Peyer's patch (tissue), 4 donors: ENCODE data around the gene KLLN. TPM values are rescaled to one million over a fixed set of nuclear protein-coding genes. Genes with fewer than 3 reads are reported as not detected.

Experiments
- DNase-seq, 3 donors: peaks; one replicate each; pipeline ENCODE4 v3.0.0-alpha.2; 2017 to 2019
- H3K27ac ChIP-seq, 4 donors: fragments of 200-600 bp; sonication (generic); one replicate each; pipeline ENCODE4 v1.5.1; 2016 to 2019
- H3K27me3 ChIP-seq, 2 donors: fragments of 200-600 bp; sonication (generic); one replicate each; pipeline ENCODE4 v1.5.1; 2019
- H3K36me3 ChIP-seq, 3 donors: fragments of 200-600 bp; sonication (generic); one replicate each; pipeline ENCODE4 v1.5.1; 2016 to 2019
- H3K4me1 ChIP-seq, 4 donors: fragments of 200-600 bp; sonication (generic); one replicate each; pipeline ENCODE4 v1.5.1; 2016 to 2019
- H3K4me3 ChIP-seq, 4 donors: fragments of 200-600 bp; sonication (generic); 1 replicate in 3 of 4; 2 replicates in 1 of 4; pipeline ENCODE4 v1.5.1; 2016 to 2019; ENCODE audit warnings: mild to moderate bottlenecking in 1 of 4
- H3K9me3 ChIP-seq, 4 donors: fragments of 200-600 bp; sonication (generic); one replicate each; pipeline ENCODE4 v1.5.1; 2016 to 2019; ENCODE audit warnings: mild to moderate bottlenecking in 1 of 4
- POLR2A ChIP-seq, 2 donors: fragments of 450-650 bp; IDR thresholded peaks; one replicate each; pipeline ENCODE4 v1.5.1; 2017; ENCODE audit warnings: antibody characterized with exemption in 2 of 2, mild to moderate bottlenecking in 2 of 2, moderate library complexity in 2 of 2
- total RNA-seq, 4 donors: library from RNA; depleted of rRNA; stranded (reverse); fragments of >200 nt; gene quantifications; one replicate each; pipeline ENCODE4 v1.1.0, GENCODE V29; 2016
- TF ChIP-seq, protein P1 (sequence below), 6 experiments: fragments of 450-650 bp in 4 of 6; fragments of 200-600 bp in 2 of 6; sonication (generic) in 1 of 6; IDR thresholded peaks; one replicate each; pipeline ENCODE4 v1.5.1; 2017 to 2019; ENCODE audit warnings: antibody characterized with exemption in 6 of 6, mild to moderate bottlenecking in 3 of 6, moderate library complexity in 1 of 6

Gene KLLN
- total RNA-seq, 4 donors from 2014 or later: 0.35 to 1.1 (median 0.61) TPM

DNA sequence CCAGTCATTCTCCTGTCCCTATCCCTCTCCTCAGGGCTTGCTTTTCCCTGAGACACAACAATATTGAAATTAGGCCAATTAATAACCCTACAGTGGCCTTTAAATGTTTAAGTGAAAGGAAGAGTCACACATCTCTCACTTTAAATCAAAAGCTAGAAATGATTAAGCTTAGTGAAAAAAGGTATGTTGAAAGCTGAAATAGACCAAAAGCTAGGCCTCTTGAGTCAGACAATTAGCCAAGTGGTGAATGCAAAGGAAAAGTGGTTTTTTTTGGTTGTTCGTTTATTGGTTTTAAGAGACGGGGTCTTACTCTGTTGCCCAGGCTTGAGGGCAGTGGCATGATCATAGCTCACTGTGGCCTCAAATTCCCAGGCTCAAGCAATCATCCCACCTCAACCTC lies 35.7 kb downstream of the KLLN start:
- Histone ChIP-seq H3K36me3 (no peaks in the 10 kb centered on the region), H3K27ac (no peak overlapping the region)

DNA sequence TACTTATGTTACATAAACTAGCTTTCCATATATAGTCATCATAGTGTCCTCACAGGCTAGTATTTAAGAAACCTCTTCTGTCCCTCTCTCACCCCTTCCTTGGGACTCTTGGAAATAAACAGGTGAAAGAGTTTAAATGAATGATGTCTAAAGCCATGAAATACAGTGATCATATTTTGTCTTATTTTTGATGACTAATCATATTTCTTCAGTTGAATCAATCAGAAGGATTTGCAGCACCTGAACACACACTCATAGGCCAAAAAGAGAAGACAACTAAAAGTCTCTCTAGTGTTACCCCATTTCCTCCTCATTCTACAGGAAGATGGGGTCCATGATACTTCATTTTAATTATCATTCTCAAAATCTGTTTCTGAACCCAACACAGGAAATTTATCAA lies 36.7 kb downstream of the KLLN start:
- no peaks in the 10 kb centered on the region for H3K4me1 ChIP-seq
- H3K4me3 ChIP-seq: no peak overlapping the region
- no peaks in the 10 kb centered on the region for H3K9me3 ChIP-seq
- no peaks in the 10 kb centered on the region for H3K36me3 ChIP-seq
- H3K27me3 ChIP-seq: no peaks in the 10 kb centered on the region
- DNase-seq: no peak
- no peak for TF ChIP-seq POLR2A (IDR thresholded peaks at IDR 0.05)
- TF ChIP-seq, protein P1, sequence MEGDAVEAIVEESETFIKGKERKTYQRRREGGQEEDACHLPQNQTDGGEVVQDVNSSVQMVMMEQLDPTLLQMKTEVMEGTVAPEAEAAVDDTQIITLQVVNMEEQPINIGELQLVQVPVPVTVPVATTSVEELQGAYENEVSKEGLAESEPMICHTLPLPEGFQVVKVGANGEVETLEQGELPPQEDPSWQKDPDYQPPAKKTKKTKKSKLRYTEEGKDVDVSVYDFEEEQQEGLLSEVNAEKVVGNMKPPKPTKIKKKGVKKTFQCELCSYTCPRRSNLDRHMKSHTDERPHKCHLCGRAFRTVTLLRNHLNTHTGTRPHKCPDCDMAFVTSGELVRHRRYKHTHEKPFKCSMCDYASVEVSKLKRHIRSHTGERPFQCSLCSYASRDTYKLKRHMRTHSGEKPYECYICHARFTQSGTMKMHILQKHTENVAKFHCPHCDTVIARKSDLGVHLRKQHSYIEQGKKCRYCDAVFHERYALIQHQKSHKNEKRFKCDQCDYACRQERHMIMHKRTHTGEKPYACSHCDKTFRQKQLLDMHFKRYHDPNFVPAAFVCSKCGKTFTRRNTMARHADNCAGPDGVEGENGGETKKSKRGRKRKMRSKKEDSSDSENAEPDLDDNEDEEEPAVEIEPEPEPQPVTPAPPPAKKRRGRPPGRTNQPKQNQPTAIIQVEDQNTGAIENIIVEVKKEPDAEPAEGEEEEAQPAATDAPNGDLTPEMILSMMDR (IDR thresholded peaks at IDR 0.05): no peak
- no peak overlapping the region for H3K27ac ChIP-seq

More for the DNA sequence above, 35.7 kb downstream of the KLLN start:
- Histone ChIP-seq H3K27me3 (no peaks in the 10 kb centered on the region), H3K4me3 (no peak overlapping the region), H3K9me3 (no peaks in the 10 kb centered on the region), H3K4me1 (no peaks in the 10 kb centered on the region)
- TF ChIP-seq, protein P1 (IDR thresholded peaks at IDR 0.05): no peak
- TF ChIP-seq POLR2A (IDR thresholded peaks at IDR 0.05): no peak
- no peak for DNase-seq

DNA sequence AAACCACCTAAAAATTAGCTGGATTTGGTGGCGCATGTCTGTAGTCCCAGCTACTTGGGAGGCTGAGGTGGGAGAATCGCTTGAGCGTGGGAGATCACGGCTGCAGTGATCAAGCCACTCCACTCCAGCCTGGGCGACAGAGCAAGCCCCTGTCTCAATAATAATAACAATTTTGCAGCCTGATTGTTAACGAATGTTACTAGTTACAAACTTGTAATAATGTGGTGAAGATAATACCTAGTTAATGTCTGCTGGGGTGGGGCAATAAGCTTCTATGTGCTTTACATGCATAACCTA lies 44.1 kb downstream of the KLLN start:
- DNase-seq: no peak
- Histone ChIP-seq H3K27me3 (no peaks in the 10 kb centered on the region), H3K4me3 (no peak overlapping the region), H3K4me1 (peaks cover 0 to 29% (median 2%) of the 10 kb centered on the region in 4 donors), H3K27ac (peak overlapping the region in 1 of 4 donors; percentile 86), H3K9me3 (no peaks in the 10 kb centered on the region), H3K36me3 (no peaks in the 10 kb centered on the region)
- TF ChIP-seq, protein P1 (IDR thresholded peaks at IDR 0.05): no peak
- no peak for TF ChIP-seq POLR2A (IDR thresholded peaks at IDR 0.05)

DNA sequence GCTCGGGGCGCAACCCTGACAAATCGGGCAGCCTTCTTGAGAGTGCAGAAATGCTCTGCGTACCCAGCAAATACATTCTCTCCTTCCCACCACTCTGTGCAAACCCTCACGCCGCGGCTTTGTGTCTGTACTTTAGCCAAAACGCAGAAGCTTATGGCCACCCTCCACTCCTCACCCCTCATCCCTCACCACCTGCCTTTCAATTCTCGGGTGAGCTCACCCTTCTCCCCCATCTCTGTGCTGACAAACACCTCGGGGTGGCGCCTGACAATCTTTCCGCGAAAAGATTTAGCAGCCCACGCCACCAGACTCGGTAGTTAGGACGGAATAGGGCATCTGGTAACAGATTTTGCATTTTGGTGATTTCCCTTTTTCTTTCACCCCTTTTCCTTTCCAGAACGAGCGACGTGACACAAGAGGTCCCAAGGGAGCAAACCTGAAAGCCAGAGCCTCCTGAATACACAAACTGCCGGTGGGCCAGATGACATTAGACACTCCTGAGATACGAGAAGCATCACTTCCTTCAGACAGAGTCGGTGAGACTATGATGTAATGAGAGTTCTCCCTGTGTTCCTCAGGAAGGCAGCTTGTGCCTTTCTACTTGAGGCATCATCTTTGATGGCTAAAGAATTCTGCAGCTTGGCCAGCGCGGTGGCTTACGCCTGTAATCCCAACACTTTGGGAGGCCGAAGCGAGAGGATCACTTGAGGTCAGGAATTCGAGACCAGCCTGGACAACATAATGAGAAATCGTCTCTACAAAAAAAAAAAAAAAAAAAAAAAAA lies 44.6 kb downstream of the KLLN start:
- no peaks in the 10 kb centered on the region for H3K36me3 ChIP-seq
- peak overlapping the region; percentile 86 to 90 (median 88) for H3K27ac ChIP-seq
- peak in 2 of 3 donors; percentile 60 to 76 for DNase-seq
- H3K27me3 ChIP-seq: no peaks in the 10 kb centered on the region
- H3K9me3 ChIP-seq: no peaks in the 10 kb centered on the region
- TF ChIP-seq, protein P1 (IDR thresholded peaks at IDR 0.05): peak in 2 of 6 experiments; percentile 7 to 10
- TF ChIP-seq POLR2A (IDR thresholded peaks at IDR 0.05): no peak
- H3K4me3 ChIP-seq: peak overlapping the region; percentile 66 to 87 (median 71)
- peaks cover 0 to 29% (median 2%) of the 10 kb centered on the region in 4 donors for H3K4me1 ChIP-seq

DNA sequence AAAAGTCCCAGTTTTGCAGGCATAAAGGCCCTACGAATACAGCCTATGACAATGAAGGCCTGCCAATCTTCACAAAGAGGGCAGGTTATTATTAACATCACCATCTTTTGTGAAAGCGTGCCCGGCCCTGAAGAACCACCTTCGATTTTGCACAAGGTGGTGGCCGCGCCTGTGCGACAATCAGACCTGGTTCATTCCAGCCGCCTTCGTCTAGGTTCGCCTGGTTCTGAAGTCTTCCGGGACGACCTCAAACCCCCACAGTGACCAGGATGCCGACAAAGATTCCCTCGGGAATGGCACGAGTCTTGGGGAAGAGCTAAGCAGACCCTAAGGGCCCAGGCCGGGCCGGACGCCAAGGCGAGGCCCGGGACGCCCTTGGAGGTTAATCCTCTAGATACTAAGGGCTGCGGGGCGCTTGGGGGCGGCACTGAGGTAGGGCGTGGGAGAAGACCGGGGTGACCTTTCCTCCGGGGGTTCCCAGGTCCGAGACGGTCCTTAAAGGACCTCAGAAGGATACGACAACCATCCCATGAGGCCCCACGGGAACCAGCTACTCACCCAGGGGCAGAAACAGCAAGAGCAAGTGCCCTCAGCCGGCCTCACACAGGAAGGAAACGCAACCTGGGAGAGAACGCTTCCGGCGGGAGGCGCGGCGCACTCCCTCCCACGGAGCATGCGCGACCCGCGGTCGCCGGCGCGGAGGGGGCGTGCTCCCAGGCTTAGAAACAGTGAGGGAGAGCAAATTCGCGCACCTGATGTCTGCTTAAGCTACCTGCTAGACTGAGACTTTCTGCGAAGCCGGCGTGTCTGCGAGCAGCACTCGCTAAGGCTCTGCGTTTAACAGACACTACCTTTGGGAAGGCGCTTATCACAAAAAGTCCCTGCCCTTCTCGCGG lies 45.5 kb downstream of the KLLN start, which contains the start of gene ATAD1:
Gene ATAD1 (minus strand): TSS at position 618 of the 896 bp plus-strand sequence. CDS start 3,627 bp downstream, outside the sequence.
- TF ChIP-seq, protein P1 (IDR thresholded peaks at IDR 0.05): peak in 4 of 6 experiments; percentile 10 to 42 (median 22)
- TF ChIP-seq POLR2A (IDR thresholded peaks at IDR 0.05): peak; percentile 55 to 63
- peak; percentile 85 to 94 (median 90) for DNase-seq
- no peaks in the 10 kb centered on the region for H3K27me3 ChIP-seq
- H3K27ac ChIP-seq: peak within 1 kb of the TSS; percentile 86 to 90 (median 88)
- H3K36me3 ChIP-seq: no peaks in the 10 kb centered on the region
- no peaks in the 10 kb centered on the region for H3K9me3 ChIP-seq
- H3K4me3 ChIP-seq: peak within 1 kb of the TSS; percentile 66 to 87 (median 71)
- H3K4me1 ChIP-seq: peaks cover 0 to 29% (median 2%) of the 10 kb centered on the region in 4 donors
